Measurements from ENCODE around the gene ZFP92. TPM values are rescaled to one million over a fixed set of nuclear protein-coding genes. Genes with fewer than 3 reads are reported as not detected.
"Not testable (repeated sequence)": the region's sequence is repeated elsewhere in the genome, so short reads cannot be mapped to it uniquely, and the experiment has no call there.

ZFP92 gene
- total RNA-seq, 1 experiment from 2014 or later = not detected

GRCh38 chrX:153398275-153398960 is 12.9 kb upstream of the ZFP92 start:
- no peaks in the 10 kb centered on the region for H3K79me2 ChIP-seq (ENCODE audit: low read length)
- H3K9me2 ChIP-seq (replicated peaks; ENCODE audit: insufficient read depth, low read length) = no peaks in the 10 kb centered on the region
- no peak overlapping the region for H3K4me2 ChIP-seq (ENCODE audit: low read depth, low read length, poor library complexity, severe bottlenecking)
- H3K9ac ChIP-seq (ENCODE audit: low read length) = no peak overlapping the region
- no peaks in the 10 kb centered on the region for H3K27me3 ChIP-seq (ENCODE audit: low read length)
- no peak overlapping the region for H2AFZ ChIP-seq (ENCODE audit: low read length)
- H3K27ac ChIP-seq (ENCODE audit: low read length) = no peak overlapping the region
- H3K4me3 ChIP-seq (ENCODE audit: low read length) = no peak overlapping the region
- no peaks in the 10 kb centered on the region for H3K4me1 ChIP-seq (ENCODE audit: low read length)
- DNase-seq = peak; percentile 12
- no peaks in the 10 kb centered on the region for H4K20me1 ChIP-seq (ENCODE audit: insufficient read depth, low read depth, low read length)
- no peaks in the 10 kb centered on the region for H3K9me3 ChIP-seq (ENCODE audit: low read length)
- H3K36me3 ChIP-seq (ENCODE audit: insufficient read depth, low read length) = no peaks in the 10 kb centered on the region

- no peaks in the 10 kb centered on the region for H3K9me3 ChIP-seq (ENCODE audit: low read length)
- no peaks in the 10 kb centered on the region for H3K27me3 ChIP-seq (ENCODE audit: low read length)
- no peak overlapping the region for H2AFZ ChIP-seq (ENCODE audit: low read length)
- H3K9ac ChIP-seq (ENCODE audit: low read length) = no peak overlapping the region
- H4K20me1 ChIP-seq (ENCODE audit: insufficient read depth, low read depth, low read length) = no peaks in the 10 kb centered on the region
- no peaks in the 10 kb centered on the region for H3K36me3 ChIP-seq (ENCODE audit: insufficient read depth, low read length)
- H3K9me2 ChIP-seq (replicated peaks; ENCODE audit: insufficient read depth, low read length) = no peaks in the 10 kb centered on the region
- no peaks in the 10 kb centered on the region for H3K79me2 ChIP-seq (ENCODE audit: low read length)
- no peak overlapping the region for H3K4me2 ChIP-seq (ENCODE audit: low read depth, low read length, poor library complexity, severe bottlenecking)
- no peak overlapping the region for H3K4me3 ChIP-seq (ENCODE audit: low read length)
- H3K27ac ChIP-seq (ENCODE audit: low read length) = no peak overlapping the region
- peak; percentile 88 for DNase-seq
- no peaks in the 10 kb centered on the region for H3K4me1 ChIP-seq (ENCODE audit: low read length)
Measured at GRCh38 chrX:153400146-153401132, 10.8 kb upstream of the ZFP92 start.

- H3K27me3 ChIP-seq (ENCODE audit: low read length) = no peaks in the 10 kb centered on the region
- no peaks in the 10 kb centered on the region for H3K4me1 ChIP-seq (ENCODE audit: low read length)
- H3K36me3 ChIP-seq (ENCODE audit: insufficient read depth, low read length) = no peaks in the 10 kb centered on the region
- no peaks in the 10 kb centered on the region for H4K20me1 ChIP-seq (ENCODE audit: insufficient read depth, low read depth, low read length)
- H3K9ac ChIP-seq (ENCODE audit: low read length) = no peak within 1 kb of the TSS
- H3K9me3 ChIP-seq (ENCODE audit: low read length) = no peaks in the 10 kb centered on the region
- no peak within 1 kb of the TSS for H3K4me3 ChIP-seq (ENCODE audit: low read length)
- H3K79me2 ChIP-seq (ENCODE audit: low read length) = no peaks in the 10 kb centered on the region
- no peak within 1 kb of the TSS for H2AFZ ChIP-seq (ENCODE audit: low read length)
- H3K4me2 ChIP-seq (ENCODE audit: low read depth, low read length, poor library complexity, severe bottlenecking) = no peak within 1 kb of the TSS
- no peaks in the 10 kb centered on the region for H3K9me2 ChIP-seq (replicated peaks; ENCODE audit: insufficient read depth, low read length)
- no peak within 1 kb of the TSS for H3K27ac ChIP-seq (ENCODE audit: low read length)
- peak; percentile 29 for DNase-seq
Measured at GRCh38 chrX:153401133-153401764, 10.0 kb upstream of the ZFP92 start, which contains the start of gene PNMA6E. PNMA6E (minus strand) TSS chrX:153401350; CDS start chrX:153398849, 2,501 bp downstream.

- not testable (repeated sequence) for DNase-seq; H3K9me2 ChIP-seq (replicated peaks; ENCODE audit: insufficient read depth, low read length); H2AFZ ChIP-seq (ENCODE audit: low read length); H3K79me2 ChIP-seq (ENCODE audit: low read length); H3K9ac ChIP-seq (ENCODE audit: low read length); H3K36me3 ChIP-seq (ENCODE audit: insufficient read depth, low read length); H3K4me3 ChIP-seq (ENCODE audit: low read length); H3K27me3 ChIP-seq (ENCODE audit: low read length); H4K20me1 ChIP-seq (ENCODE audit: insufficient read depth, low read depth, low read length); H3K4me1 ChIP-seq (ENCODE audit: low read length); H3K27ac ChIP-seq (ENCODE audit: low read length); H3K9me3 ChIP-seq (ENCODE audit: low read length); H3K4me2 ChIP-seq (ENCODE audit: low read depth, low read length, poor library complexity, severe bottlenecking)
Measured at GRCh38 chrX:153404333-153404732, 6.9 kb upstream of the ZFP92 start.

- Histone ChIP-seq H3K9me2 (replicated peaks; ENCODE audit: insufficient read depth, low read length) (no peaks in the 10 kb centered on the region), H3K36me3 (ENCODE audit: insufficient read depth, low read length) (no peaks in the 10 kb centered on the region), H3K9ac (ENCODE audit: low read length) (no peak overlapping the region), H3K4me2 (ENCODE audit: low read depth, low read length, poor library complexity, severe bottlenecking) (no peak overlapping the region), H3K4me3 (ENCODE audit: low read length) (no peak overlapping the region), H3K27ac (ENCODE audit: low read length) (no peak overlapping the region), H4K20me1 (ENCODE audit: insufficient read depth, low read depth, low read length) (no peaks in the 10 kb centered on the region), H3K27me3 (ENCODE audit: low read length) (no peaks in the 10 kb centered on the region), H3K4me1 (ENCODE audit: low read length) (no peaks in the 10 kb centered on the region), H3K79me2 (ENCODE audit: low read length) (no peaks in the 10 kb centered on the region), H3K9me3 (ENCODE audit: low read length) (no peaks in the 10 kb centered on the region), H2AFZ (ENCODE audit: low read length) (no peak overlapping the region)
- no peak for DNase-seq
Measured at GRCh38 chrX:153405426-153405825, 5.8 kb upstream of the ZFP92 start.

GRCh38 chrX:153406011-153406410 is 5.3 kb upstream of the ZFP92 start:
- no peak overlapping the region for H2AFZ ChIP-seq (ENCODE audit: low read length)
- no peak overlapping the region for H3K4me2 ChIP-seq (ENCODE audit: low read depth, low read length, poor library complexity, severe bottlenecking)
- DNase-seq = no peak
- H3K79me2 ChIP-seq (ENCODE audit: low read length) = no peaks in the 10 kb centered on the region
- no peaks in the 10 kb centered on the region for H3K9me2 ChIP-seq (replicated peaks; ENCODE audit: insufficient read depth, low read length)
- H3K4me1 ChIP-seq (ENCODE audit: low read length) = no peaks in the 10 kb centered on the region
- H4K20me1 ChIP-seq (ENCODE audit: insufficient read depth, low read depth, low read length) = no peaks in the 10 kb centered on the region
- H3K9me3 ChIP-seq (ENCODE audit: low read length) = no peaks in the 10 kb centered on the region
- no peaks in the 10 kb centered on the region for H3K27me3 ChIP-seq (ENCODE audit: low read length)
- no peak overlapping the region for H3K27ac ChIP-seq (ENCODE audit: low read length)
- H3K9ac ChIP-seq (ENCODE audit: low read length) = no peak overlapping the region
- no peak overlapping the region for H3K4me3 ChIP-seq (ENCODE audit: low read length)
- H3K36me3 ChIP-seq (ENCODE audit: insufficient read depth, low read length) = no peaks in the 10 kb centered on the region

GRCh38 chrX:153406903-153407302 is 4.4 kb upstream of the ZFP92 start:
- no peaks in the 10 kb centered on the region for H3K9me3 ChIP-seq (ENCODE audit: low read length)
- no peaks in the 10 kb centered on the region for H3K36me3 ChIP-seq (ENCODE audit: insufficient read depth, low read length)
- H3K27me3 ChIP-seq (ENCODE audit: low read length) = no peaks in the 10 kb centered on the region
- H3K4me2 ChIP-seq (ENCODE audit: low read depth, low read length, poor library complexity, severe bottlenecking) = no peak overlapping the region
- no peak for DNase-seq
- no peak overlapping the region for H3K9ac ChIP-seq (ENCODE audit: low read length)
- H3K4me1 ChIP-seq (ENCODE audit: low read length) = no peaks in the 10 kb centered on the region
- no peaks in the 10 kb centered on the region for H4K20me1 ChIP-seq (ENCODE audit: insufficient read depth, low read depth, low read length)
- H3K79me2 ChIP-seq (ENCODE audit: low read length) = no peaks in the 10 kb centered on the region
- no peaks in the 10 kb centered on the region for H3K9me2 ChIP-seq (replicated peaks; ENCODE audit: insufficient read depth, low read length)
- H2AFZ ChIP-seq (ENCODE audit: low read length) = no peak overlapping the region
- no peak overlapping the region for H3K4me3 ChIP-seq (ENCODE audit: low read length)
- no peak overlapping the region for H3K27ac ChIP-seq (ENCODE audit: low read length)

- Histone ChIP-seq H3K36me3 (ENCODE audit: insufficient read depth, low read length) (no peaks in the 10 kb centered on the region), H2AFZ (ENCODE audit: low read length) (no peak overlapping the region), H3K4me1 (ENCODE audit: low read length) (no peaks in the 10 kb centered on the region), H3K4me3 (ENCODE audit: low read length) (no peak overlapping the region), H3K9ac (ENCODE audit: low read length) (no peak overlapping the region), H3K4me2 (ENCODE audit: low read depth, low read length, poor library complexity, severe bottlenecking) (no peak overlapping the region), H3K27ac (ENCODE audit: low read length) (no peak overlapping the region), H3K9me2 (replicated peaks; ENCODE audit: insufficient read depth, low read length) (no peaks in the 10 kb centered on the region), H4K20me1 (ENCODE audit: insufficient read depth, low read depth, low read length) (no peaks in the 10 kb centered on the region), H3K9me3 (ENCODE audit: low read length) (no peaks in the 10 kb centered on the region), H3K27me3 (ENCODE audit: low read length) (no peaks in the 10 kb centered on the region), H3K79me2 (ENCODE audit: low read length) (no peaks in the 10 kb centered on the region)
- DNase-seq = peak; percentile 12
Measured at GRCh38 chrX:153407736-153408135, 3.5 kb upstream of the ZFP92 start.
